CD4-positive, alpha-beta T cell treated with Interleukin-6 for 4 hours (primary cell): ENCODE data around the gene FOXF1.

Experiments
- DNase-seq: peaks from one replicate; pipeline ENCODE4 v3.0.0-alpha.2; 2020; ENCODE audit warnings: mixed read lengths

The FOXF1 gene

DNA sequence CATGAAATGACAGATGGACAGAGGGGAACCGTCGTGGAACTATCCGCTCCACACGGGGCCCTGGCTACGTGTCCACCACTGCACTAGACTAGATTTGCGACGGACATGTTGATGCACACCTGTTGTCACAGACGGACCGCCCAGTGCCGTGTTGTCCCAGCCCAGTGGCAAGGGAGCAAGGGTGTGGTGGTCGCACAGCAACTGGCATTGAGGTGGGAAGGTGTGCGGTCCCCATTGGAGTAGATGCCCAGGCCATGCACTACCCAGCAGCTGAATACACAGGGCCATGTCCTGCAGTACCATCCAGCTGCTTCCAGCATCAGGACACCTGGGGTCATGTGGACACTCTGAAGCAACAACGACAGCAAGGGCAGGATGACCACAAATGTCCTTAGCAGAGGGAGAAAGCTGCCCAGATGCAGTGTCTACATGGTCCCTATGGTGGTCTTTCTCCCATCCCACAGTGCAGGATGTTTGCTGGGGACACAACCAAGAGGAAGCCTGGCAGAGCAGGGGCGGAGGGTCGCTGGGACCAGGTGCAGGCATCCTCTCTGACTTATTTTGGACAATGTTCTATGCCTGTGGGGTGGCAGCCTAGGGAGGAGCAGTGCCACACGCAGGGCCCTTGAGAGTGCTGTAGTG is 8.8 kb downstream of the FOXF1 start:
- no peak for DNase-seq

DNA sequence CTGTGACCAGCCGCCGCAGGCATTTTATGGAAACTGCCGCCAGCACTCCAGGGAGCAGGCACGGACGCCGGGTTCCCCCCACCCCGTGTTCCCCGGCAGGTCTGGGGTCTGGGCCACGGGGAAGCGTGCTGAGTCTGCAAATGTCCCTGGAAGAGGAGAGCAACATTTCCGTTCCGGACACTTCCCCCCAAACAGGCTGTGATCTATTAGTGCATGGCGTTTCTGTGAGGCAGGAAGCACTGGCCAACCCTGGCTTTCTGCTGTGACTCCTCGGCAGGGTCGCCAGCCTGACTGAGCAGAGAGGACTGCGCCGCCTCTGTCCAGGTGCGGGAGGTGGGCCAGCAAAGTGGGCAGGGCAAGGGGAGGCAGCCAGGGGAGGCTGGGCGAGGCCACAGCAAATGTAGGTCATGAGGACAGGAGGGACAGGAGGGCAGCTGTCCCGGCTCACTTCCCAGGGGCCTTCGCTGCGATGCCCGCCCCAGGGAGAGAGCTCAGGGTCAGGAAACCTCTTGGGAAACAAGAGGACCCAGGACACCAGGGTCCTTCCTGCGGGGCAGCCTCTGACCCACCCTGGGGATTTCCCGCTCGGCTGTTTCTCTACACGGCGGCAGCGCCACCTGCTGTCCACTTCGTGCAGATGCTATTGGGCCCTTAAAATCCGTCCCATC is 9.5 kb downstream of the FOXF1 start:
- peak; percentile 59 for DNase-seq

DNA sequence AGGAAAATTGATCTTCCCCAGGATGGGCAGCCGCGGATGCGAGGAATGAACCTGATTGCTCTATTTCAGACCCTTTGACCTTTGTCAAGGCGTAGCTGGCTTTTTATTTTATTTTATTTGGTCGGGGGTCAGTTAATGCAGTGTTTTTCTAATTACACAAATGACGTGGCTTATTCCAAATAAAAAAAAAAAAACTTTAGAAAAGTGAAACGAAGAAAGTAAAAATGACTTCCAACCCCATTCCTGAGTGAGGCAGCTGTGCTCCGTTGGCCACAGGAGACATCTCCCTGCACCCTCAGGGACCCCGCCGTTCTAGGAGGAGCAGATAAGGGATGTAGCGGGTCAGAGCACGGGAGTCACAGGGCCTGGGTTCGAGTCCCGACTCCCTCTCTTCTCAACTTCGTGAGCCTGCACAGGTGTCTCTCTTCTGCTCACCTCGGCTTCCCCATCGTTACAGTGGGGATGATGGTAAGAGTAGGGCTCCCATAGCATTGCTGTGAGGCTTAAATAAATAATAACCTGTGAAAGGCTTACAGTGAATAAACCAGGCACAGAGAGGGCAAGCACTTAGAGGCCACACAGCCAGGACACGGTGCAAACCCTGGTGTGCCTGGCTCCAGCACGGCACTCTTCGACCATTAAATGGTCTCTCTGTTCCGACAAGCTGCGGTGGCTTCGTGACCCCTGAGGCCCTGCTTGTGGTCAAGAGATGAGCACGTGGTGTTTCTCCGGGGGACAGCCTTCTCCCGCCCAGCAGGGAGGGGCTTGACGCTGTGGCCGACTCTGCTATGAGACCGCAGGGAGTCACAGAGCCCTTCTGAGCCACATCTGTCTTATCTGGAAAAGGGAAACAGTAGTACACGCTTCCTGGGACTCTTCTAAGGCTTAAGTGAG is 10.2 kb downstream of the FOXF1 start:
- DNase-seq, result no peak

DNA sequence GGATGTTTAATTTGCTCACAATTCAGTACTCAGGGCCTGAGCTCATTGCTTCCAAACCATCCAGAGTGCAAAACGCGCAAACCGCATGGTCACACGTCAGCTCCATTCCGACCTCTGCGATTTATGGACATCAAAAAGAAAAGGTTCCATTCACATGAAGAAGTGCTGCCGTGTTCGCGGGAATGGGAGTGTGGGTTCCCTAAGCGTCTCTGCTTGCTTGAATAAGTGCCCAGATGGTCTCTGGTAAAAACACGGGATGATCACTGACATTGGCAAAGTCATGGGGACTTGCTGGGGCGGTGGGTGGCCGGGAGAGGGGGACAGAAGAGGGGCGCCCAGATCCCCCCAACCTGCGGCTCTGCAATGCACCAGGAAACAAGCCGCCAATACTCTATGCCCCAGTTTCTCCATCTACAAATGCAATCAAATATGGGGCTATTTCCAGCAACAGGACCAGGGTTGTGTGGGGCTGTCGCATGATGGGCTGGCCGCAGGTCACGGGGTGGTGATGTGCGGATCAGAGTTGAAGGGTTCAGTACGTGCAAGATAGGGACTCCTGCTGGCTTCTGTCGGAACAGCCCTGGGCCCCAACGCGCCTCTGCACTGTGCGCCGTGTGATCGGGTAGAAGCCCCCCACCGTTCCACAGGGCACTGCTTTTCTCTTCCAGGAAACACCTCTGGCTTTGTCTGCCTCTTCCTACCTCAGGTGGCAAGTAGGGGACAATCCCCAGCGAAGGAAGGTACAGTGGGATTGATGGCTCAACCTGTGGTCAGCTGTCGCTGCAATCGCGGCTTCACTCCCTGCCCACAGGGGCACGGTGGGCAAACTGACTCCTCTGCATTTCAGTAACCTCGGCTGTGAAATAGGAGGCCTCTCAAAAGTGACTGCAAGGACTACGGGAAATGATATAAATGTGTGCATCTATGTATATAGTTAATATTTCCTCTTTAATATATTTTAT is 11.2 kb downstream of the FOXF1 start:
- no peak for DNase-seq

DNA sequence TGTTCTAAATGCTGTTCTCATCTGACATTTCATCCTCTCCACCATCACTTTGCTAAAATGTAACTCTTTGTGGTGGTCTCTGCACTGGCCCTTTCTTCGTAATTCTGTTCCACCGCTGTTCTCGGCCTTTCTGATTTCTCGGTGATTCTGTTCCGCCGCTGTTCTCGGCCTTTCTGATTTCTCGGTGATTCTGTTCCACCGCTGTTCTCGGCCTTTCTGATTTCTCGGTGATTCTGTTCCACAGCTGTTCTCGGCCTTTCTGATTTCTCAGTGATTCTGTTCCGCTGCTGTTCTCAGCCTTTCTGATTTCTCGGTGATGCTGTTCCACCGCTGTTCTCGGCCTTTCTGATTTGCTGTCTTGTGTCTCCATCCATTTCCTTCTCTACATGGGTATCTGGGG is 12.3 kb downstream of the FOXF1 start:
- no peak for DNase-seq

DNA sequence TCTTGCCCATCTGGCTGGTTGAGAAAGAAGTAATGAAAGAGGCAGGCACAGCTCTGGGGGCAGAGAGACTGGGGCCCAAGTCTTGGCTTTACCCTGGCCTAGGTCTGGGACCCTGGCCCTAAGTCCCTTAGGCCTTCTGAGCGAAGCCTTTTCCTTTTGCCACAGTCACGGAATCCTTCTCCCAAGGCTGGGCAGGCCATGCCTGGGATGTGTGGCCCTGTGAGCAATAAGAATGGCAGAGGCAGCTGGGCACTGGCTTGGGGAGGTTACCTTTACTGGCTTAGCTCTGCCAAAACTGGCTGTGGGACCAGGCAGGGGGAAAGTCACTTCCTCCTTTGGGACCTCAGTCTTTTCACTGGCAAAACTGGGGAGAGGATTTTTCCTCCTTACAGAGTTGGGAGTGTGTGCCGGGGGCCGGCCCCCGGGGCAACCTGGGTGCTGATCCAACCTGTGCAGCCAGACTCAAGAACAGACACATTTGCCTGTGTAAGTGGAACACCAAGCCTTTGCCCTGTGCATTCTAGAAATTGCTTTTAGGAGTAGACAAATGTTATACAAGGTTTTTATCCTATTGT is 12.9 kb downstream of the FOXF1 start:
- no peak for DNase-seq

DNA sequence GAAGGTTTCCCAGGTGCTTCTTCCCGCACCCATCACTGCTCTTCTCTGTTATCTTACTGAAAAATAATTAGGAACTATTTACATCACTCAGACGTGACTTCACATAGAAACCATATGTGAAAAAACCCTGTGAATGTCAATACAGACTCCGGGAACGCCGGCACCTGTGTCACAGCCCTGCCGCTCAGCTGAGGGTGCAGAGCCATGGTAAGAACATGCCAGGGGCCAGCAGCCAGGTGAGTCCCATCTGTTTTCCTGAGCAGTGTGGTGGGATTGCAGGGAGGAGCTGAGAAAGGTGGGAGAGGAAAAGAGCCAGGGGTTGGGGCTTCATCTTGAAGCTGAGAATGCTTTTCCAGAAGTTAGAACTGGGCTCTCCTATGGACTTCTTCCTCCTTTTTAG is 13.7 kb downstream of the FOXF1 start:
- no peak for DNase-seq

DNA sequence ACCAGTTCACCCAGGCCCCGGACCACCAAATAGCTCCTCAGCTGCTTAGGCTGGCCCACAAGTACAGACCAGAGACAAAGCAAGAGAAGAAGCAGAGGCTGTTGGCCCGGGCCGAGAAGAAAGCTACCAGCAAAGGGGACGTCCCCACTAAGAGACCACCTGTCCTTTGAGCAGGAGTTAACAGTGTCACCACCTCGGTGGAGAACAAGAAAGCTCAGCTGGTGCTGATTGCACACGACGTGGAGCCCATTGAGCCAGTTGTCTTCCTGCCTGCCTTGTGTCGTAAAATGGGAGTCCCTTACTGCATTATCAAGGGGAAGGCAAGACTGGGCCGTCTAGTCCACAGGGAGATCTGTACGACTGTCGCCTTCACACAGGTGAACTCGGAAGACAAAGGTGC is 15.4 kb downstream of the FOXF1 start:
- no peak for DNase-seq

DNA sequence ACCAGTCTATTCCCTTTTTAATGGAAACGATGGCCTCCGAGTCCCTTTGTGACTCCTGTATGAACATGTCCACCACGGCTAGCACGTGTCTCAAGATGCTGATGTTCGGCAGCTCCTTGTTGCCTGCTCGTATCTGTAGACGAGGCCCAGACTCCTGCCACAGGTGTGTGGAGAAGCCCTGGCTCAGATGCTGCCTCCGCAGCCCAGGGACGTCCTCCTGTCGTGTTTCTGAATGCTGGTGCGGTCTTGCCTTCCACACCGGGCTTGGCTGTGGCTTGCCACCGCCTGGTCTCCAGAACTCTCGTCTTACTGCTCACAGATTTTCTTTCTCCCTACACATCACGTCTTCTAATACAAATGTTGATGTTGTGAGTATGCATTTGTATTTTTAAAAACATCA is 17.0 kb downstream of the FOXF1 start:
- DNase-seq, result no peak

DNA sequence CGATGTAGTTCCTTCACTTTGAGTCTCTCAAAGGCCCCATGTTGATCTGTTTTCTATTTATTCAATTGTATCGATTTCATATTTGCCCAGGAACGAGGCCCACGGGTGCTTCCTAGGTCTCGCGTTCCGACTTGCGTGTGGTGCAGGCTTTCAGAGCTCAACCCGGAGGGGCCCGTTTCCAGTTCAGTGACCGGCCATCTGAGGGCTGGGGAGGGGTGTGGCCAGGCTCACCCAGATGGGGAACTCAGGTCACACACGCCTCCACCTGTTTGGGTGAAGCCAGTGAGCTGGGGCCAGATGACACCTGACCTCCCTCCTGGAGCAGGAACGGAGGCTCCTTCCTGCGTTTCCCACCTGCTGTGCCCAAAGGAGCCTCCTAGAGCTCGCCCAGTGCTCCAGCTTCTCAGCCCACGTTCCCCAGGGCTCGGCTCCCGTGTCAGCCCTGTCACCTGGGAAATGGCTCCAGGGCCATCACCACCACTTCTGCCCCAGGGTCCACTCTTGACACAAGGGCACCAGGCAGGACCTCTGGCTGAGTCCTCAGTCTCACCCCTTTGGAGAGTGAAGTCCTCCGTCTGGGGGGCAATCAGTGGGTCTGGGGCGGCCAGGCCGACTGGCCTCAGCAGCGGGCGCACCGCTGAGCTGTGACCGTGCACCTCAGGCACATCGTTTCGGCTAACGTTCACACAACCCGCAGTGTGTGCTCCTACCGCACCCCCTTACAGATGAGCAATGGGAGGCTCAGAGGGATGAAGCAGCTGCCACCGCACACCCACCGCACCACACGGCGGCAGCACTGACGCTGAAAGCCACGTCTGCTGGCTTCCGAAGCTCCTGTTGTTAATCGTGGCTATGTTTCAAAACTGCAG is 18.0 kb downstream of the FOXF1 start:
- no peak for DNase-seq

DNA sequence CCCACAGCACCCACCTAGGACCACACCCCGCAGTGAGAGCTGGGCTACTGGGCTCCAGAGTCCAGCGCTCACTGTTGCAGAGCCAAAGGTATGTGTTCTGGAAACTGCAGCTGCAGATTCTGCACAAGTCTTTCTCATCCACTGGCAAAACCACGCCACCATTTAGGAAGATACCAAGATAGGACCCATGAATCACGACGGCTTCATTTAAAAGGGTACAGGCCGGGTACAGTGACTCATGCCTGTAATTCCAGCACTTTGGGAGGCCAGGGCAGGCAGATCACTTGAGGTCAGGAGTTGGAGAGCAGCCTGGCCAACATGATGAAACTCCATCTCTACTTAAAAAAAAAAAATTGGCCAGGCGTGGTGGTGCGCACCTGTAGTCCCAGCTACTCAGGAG is 18.8 kb downstream of the FOXF1 start:
- no peak for DNase-seq

DNA sequence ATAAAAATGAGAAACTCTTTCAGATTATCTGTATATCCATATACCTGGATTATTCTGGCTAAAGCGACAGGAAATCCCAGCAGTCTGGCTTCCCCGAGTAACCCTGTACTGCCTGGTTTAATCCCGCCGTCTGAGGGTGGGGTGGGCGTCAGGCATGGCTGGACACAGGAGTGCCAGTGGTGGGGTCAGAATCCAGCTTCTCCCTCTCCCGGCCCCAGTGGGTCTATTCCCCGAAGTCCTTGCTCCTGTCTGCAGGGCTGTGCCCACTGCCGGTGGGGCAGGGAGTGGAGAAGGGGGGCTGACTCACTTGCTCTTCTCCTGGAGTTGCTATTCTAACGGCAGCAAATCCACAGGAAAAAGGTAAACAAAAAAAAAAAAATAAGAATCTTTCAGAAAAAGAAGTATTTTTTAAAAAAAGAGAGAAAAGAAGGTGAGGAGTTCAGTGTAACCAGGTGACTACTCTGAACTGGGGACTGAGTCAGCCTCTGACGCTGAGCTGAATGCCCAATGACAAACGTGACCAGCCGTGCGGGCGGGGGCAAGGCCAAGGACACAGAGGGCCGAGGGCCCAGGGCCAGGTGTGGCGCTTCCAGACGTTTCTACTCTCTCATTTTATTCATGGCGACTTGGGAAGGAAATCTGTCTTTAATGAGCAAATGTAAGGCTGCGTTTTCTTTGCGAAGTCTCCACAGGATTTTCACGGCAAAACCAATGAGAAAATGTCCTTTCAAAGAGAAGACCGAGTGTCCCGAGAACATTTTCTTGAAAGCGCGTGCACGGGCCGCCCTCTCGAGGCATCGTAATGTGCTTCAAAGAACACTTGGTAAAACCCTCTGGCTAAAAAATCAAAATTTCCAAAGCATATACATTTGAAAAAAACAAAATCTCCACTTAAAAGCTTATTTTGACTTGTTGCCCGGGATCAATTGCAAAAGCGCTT is 20.2 kb downstream of the FOXF1 start:
- no peak for DNase-seq

DNA sequence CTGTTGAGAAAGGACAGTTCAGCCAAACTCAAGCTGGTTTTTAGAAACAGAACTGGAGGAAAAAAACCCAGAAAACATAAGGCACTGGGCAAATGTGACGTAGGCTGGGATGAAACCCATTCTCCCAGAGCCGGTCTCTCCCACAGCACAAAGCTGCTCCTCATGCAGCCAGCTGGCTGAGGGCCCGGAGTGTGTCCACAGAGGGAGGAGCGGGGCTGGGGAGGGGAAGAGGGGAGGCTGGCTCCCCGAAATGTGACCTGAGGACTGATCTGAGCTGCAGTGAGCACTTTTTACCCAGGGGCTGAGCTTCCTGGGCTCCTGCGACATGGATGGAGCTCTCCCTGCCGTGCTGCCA is 20.8 kb downstream of the FOXF1 start:
- DNase-seq, result no peak

DNA sequence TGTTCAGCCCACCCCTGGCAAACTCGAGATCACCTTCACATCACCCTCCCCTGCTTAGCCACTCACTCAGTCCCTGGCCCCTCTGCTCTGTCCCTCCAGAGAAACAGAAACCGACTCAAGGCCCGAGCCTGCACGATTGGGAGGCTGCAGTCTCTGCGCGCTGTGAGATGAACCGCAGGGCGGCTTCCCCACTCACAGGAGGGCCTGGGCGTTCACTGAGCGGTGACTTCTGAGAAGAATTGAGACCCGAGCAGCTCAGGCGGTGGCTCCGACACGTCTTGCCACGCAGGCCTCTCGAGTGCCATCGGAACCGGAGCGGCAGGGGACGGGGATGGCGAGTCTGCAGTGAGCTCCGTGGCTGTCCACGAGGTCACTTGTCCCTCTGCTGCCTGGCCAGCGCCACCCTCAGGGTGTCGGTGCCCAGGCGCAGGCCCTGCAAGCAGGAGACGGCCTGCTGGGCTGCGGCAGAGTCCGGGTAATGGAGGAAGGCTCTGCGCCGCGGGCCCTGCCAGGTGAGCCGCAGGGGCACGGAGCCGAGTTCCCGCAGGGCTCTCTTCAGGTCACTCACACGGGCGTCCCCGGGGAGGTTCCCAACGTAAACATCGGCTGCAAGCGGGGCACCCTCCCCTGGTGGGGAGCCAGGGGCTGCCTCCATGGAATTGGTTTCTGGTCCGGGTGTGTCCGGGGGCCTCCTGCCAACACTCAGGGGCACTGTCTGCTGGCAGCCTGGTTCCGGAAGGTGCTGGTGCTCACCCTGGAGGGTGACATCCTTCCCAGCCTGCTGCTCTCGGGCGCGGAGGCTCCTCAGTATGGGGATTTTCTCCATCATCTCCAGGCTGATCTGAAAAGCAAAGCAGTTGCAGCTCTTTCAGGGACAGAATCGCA is 21.6 kb downstream of the FOXF1 start:
- DNase-seq, result no peak

DNA sequence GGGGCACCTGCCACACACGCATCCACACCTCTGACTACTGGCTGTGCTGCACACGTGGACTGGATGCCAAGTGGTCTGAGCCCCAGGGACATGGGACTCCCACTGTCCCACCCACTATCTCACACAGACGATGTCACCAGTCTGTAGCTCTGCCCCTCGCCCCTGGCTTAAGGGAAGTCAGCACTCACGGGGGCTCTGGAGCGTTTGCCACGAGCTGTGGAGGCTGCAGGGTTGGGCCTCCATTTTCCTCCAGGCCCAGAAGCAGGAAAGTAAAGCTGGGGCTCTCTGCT is 22.1 kb downstream of the FOXF1 start:
- no peak for DNase-seq

DNA sequence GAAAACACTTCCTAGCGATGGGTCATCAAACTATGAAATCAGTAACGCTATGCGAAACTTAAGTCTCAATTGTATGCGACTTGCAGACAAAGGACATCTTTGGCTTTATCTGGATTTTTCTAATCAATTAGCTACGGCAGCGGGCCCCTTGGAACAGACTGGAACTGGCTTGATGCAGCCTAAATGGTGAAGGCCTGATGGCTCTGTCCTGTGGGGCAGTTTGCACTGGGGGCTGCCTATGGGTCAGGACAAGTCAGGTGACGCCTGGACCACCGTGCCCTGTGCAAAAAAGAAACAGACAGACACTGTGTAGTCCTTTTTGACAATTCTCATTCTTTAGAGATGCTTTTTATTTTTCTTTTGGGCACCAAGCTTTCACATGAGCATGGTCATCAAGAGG is 22.7 kb downstream of the FOXF1 start:
- no peak for DNase-seq

DNA sequence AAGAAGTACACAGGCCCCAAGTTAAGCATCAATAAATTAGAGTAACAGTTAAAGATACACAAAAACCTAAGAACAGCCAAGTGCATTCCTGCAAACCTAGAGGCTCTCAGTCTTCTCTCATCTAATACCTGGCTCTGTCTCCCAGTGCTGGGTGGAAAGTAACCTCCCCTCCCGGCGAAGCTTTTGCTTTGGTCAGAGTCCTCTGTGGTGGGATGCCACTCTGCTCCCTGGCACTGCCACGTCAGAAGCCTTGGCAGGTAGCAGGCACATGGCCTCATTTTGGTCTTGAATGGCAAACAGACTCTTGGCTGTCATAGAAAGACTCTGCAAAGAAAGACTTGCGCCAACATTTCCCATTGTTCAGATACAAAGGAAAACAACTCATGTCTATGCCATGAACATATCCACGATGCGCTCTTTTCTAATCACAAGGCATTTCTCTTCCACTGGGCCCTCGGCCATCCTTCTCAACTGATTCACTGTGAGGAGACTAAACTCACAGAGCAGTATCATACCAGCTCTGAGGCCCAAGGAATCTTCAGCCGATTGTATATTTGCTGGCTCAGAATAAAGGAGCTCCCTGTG is 23.5 kb downstream of the FOXF1 start:
- DNase-seq, result no peak

DNA sequence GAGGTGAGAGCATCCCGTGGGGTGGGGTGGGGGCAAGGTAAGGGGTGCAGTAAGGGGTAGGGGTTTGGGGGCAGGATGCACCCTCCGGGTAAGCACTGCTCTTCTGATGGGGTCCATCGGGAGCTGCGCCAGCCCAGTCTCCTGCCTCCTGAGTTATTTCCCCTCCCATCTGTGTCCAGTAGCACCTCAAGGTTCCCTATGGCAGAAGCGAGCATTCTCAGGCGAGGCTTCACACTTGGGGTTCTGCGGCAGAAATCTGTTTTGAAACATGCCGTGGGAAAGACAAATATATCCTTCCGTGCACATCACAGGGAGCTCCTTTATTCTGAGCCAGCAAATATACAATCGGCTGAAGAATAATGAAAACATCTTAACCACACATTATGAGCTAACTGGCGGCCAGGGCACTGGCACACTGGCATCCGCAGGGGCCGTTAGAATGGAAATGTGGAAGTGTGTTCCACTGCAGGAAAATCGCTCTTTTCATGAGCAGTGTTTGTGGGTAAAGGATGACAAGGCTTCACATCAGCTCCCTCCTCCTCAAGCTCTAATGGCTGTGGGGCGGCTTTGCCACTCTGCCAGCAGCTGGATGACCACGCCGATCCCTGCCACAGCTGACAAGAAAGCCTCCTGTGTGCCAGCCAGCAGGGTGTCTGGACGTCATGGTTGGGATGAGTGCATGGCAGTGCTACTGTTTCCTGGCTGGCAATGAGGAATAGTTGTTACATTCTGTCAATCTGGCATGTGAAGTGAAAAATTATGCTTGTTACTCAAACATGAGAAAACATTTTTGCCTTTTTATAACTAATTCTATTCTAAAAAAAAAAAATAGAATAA is 24.7 kb downstream of the FOXF1 start:
- DNase-seq, result no peak
